SIG-M5 treated with dmso at 0.1 percent for 504 hours (cell line): ENCODE results near the gene CS.
"Not testable (repeated sequence)": the region's sequence is repeated elsewhere in the genome, so short reads cannot be mapped to it uniquely, and the experiment has no call there.

Source experiments
- DNase-seq: peaks from one replicate; lab custom pipeline; 2025; ENCODE audit not compliant: unreplicated experiment; lab: John Stamatoyannopoulos, UW

The CS gene

DNA sequence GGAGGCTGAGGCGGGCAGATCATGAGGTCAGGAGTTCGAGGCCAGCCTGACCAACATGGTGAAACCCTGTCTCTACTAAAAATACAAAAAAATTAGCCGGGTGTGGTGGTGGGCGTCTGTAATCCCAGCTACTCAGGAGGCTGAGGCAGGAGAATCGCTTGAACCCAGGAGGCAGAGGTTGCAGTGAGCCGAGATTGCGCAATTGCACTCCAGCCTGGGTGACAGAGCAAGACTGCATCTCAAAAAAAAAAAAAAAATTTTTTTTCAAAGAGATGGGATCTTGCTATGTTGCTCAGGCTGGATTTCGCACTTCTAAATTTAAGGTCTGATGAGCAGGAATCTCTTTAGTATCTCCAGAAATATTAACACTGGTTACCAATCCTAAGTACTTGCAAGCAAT, 21.5 kb upstream of the CS start:
- DNase-seq: not testable (repeated sequence)

DNA sequence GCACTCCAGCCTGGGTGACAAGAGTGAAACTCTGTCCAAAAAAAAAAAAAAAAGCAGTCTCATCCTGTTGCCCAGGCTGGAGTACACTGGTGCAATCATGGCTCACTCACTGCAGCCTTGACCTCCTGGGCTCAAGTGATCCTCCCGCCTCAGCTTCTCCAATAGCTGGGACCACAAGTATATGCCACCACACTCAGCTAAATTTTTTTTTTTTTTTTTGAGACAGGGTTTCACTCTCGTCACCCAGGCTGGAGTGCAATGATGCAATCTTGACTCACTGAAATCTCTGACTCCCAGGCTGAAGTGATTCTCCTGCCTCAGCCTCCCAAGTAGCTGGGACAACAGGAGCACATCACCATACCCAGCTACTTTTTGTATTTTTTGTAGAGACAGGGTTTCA, 20.9 kb upstream of the CS start:
- peak; percentile 44 for DNase-seq

DNA sequence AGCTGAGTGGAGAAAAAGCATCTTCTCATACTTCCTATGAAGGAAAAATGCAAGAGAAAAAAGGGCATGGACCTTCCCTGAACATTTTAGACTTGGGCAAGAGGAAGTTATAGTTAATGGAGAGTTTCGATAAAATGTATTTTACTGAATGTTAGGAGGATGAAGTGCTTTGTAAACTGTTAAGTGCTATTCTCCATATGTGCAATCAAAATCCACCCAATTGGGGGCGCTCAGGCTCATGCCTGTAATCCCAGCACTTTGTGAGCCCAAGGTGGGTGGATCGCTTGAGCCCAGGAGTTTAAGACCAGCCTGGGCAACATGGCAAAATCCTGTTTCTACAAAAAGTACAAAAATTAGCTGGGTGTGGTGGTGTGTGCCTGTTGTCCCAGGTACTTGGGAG, 17.5 kb upstream of the CS start:
- no peak for DNase-seq

- DNase-seq: peak; percentile 99
Measured at GRCh38 chr12:56315622-56316473, 15.7 kb upstream of the CS start, which contains the start of gene CNPY2. Gene CNPY2 (minus strand): TSS chr12:56315988. CDS start chr12:56315217, 771 bp downstream.

GRCh38 chr12:56315249-56315621, 15.1 kb upstream of the CS start:
- DNase-seq: no peak

GRCh38 chr12:56311003-56311402, 10.9 kb upstream of the CS start:
- no peak for DNase-seq

GRCh38 chr12:56308714-56309113, 8.6 kb upstream of the CS start:
- no peak for DNase-seq

GRCh38 chr12:56307221-56307965, 7.3 kb upstream of the CS start:
- no peak for DNase-seq

DNA sequence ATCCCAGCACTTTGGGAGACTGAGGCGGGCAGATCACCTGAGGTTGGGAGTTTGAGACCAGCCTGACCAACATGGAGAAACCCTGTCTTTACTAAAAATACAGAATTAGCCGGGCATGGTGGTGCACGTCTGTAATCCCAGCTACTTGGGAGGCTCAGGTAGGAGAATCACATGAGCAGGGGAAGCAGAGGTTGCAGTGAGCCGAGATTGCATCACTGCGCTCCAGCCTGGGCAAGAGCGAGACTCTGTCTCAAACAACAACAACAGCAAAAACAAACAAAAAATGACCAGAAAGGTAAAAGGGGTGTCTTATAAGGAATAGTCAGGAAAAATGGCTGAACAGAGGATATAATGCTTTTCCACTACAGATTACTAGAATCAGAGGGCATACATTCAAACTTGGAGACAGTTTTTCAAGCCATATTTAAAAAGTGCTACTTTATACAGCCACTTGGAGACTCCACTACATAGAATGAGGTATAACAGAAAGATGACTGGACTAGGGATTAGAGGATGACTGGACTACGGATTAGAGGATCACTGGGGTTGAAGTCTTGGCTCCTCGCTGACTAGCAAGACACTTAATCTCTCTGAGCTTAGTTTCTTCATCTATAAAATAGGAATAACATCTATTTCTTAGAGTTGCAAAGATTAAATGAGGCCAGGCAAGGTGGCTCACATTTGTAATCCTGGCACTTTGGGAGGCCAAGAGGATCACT, 4.9 kb upstream of the CS start:
- DNase-seq: no peak

DNA sequence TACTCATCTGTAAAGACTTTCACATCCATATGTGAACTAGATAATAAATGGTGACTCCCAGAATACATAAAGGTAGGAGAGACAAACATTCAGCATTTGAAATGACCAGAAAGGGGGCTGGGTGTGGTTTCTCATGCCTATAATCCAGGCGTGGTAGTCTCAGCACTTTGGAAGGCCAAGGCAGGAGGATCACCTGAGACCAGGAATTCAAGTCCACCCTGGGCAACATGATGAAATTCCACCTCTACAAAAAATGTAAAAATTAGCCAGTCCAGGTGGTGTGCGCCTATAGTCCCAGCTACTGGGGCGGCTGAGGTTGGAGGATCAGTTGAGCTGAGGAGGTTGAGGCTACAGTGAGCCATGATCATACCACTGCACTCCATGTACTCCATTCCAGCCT, 4.1 kb upstream of the CS start:
- no peak for DNase-seq

DNA sequence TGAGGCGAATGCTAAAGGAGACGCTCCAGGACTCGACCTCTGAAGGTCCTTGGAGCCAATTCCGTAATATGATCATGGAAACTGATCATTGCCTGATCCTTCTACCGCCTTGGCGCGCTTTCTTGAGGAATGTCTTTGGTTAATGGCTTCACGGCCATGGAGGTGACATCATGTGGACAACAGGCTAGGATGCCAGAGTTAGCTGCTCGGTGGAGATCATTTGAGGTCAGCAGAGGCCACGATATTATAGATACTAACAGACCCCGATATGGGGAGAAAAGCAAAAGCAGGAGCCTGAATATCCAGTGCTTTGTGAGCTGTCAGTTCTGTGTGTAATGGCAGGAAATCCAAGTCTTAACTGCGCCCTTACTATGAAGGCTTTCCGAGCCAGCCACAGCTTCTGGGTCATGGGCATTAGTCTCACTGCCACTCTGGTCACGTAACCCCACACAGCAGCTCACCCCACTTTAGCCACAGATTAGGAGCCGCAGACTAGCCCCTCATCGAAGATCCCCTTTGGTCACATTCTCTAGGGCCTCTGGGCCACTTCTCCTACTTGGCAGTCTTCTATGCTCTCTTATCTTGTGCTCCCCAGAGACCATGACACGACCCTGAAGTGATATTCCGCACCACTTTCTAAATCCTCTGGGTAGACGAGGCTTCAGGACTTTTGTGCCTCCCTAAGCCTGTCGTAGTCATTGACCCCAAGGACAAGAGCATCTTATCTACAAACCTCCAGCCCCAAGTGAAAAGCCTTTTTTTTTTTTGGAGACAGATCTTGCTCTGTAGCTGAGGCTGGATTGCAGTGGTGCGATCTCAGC, 724 bp upstream of the CS start:
- DNase-seq: no peak

GRCh38 chr12:56299308-56299852, 750 bp downstream of the CS start:
- peak; percentile 61 for DNase-seq

GRCh38 chr12:56298828-56299227, 1.3 kb downstream of the CS start:
- DNase-seq: no peak

GRCh38 chr12:56297400-56297799, 2.7 kb downstream of the CS start:
- no peak for DNase-seq

- DNase-seq: peak; percentile 83
Measured at GRCh38 chr12:56296295-56296694, 3.8 kb downstream of the CS start.

DNA sequence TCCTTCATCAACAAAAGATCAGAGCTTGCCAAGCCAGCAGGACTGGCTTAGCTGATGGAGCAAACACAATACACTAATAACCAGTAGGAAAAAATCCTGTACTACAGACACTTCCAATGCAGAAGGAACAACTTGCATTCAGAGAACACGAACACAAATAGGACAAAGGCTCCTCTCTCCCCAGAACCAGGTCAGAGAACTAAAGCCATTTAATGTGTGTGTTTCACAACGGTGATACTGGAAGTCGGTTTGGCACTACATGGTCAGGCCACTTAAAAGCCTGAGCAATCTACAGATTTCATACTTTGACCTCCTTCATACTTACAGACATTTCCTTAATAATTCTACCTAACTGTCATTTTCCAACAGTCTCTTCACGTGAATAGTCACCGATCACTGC, 6.3 kb downstream of the CS start:
- no peak for DNase-seq

GRCh38 chr12:56288705-56289387, 11.3 kb downstream of the CS start:
- peak; percentile 57 for DNase-seq

DNA sequence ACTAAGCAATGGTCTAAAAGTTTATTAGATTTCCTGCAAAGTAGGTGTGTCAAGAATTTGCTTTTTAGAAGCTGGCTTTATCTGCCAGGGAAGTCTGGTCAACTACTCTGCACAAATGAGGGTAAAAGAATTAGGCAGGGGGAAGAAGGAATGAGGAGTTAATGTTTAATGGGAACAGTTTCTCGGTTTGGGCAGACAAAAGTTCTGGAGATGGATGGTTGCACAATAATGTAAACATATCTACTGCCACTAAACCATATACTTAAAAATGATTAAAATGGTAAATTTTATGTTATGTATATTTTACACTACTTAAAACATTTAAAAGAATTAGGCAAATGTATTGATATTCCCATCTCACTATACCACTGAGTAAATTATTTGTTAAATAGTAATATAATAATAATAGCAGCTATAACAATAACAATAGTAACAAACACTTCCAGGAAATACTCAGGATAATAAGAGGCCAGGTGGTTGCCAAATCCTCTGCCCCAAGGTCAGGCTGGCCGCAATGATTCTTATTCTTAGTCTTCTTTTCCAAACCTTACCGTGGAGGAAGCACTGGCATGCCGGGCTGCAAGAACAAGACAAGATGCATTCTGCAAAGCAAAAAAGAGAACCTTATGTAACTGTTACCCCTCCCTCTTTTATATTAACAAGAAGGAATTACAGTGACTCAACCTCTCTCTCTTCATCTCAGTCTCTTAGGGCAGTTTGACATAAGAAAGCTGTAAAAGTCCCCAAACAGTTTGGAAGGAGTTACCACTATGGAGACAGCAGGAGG, 13.9 kb downstream of the CS start:
- DNase-seq: no peak

GRCh38 chr12:56284263-56284662, 15.9 kb downstream of the CS start:
- DNase-seq: not testable (repeated sequence)
